Keratinocyte (primary cell): ENCODE measurements around the gene DIAPH3.

Experiments used
- CTCF ChIP-seq, 3 experiments: IDR thresholded peaks in 1 of 3; conservative IDR thresholded peaks in 1 of 3; optimal IDR thresholded peaks in 1 of 3; 2 replicates in 2 of 3; 3 replicates in 1 of 3; pipeline versions ENCODE3 to v1.5.1; 2011; ENCODE audit warnings: low read length in 3 of 3, mild to moderate bottlenecking in 3 of 3, moderate library complexity in 2 of 3, control low read depth in 1 of 3, inconsistent platforms in 1 of 3; ENCODE audit not compliant: insufficient read depth in 2 of 3; ENCODE audit errors: extremely low read depth in 1 of 3
- EZH2 ChIP-seq: IDR thresholded peaks from one replicate; pipeline ENCODE4 v1.6.1; 2012; ENCODE audit warnings: inconsistent platforms, mild to moderate bottlenecking, low read length, moderate library complexity

GRCh38 chr13:59978862-59979261 is 184.9 kb downstream of the DIAPH3 start:
- no peak for TF ChIP-seq EZH2
- no peak for TF ChIP-seq CTCF (optimal IDR thresholded peaks at IDR 0.05 in 1 of 3, IDR thresholded peaks at IDR 0.05 in 1 of 3, conservative IDR thresholded peaks at IDR 0.05 in 1 of 3; ENCODE audit: extremely low read depth in 1 of 3, insufficient read depth in 2 of 3, low read length in 3 of 3)
